ENCODE data around the gene PAX3. TPM values are rescaled to one million over a fixed set of nuclear protein-coding genes. Genes with fewer than 3 reads are reported as not detected.

Gene PAX3
- total and polyA plus RNA-seq, 12 donors = not detected

- no peak for DNase-seq
- TF ChIP-seq, protein P1, sequence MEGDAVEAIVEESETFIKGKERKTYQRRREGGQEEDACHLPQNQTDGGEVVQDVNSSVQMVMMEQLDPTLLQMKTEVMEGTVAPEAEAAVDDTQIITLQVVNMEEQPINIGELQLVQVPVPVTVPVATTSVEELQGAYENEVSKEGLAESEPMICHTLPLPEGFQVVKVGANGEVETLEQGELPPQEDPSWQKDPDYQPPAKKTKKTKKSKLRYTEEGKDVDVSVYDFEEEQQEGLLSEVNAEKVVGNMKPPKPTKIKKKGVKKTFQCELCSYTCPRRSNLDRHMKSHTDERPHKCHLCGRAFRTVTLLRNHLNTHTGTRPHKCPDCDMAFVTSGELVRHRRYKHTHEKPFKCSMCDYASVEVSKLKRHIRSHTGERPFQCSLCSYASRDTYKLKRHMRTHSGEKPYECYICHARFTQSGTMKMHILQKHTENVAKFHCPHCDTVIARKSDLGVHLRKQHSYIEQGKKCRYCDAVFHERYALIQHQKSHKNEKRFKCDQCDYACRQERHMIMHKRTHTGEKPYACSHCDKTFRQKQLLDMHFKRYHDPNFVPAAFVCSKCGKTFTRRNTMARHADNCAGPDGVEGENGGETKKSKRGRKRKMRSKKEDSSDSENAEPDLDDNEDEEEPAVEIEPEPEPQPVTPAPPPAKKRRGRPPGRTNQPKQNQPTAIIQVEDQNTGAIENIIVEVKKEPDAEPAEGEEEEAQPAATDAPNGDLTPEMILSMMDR (IDR thresholded peaks at IDR 0.05) = no peak
- TF ChIP-seq POLR2A (IDR thresholded peaks at IDR 0.05) = no peak
- 20 to 35% (median 28%) methylated on average over 6 of the region's 6 CpGs for WGBS, 4 donors
- intact Hi-C loops (cut with DNase I) = no loop called here
- no peaks in the 10 kb centered on the region for H3K9me3 ChIP-seq (replicated peaks in 1 of 3)
- no peaks in the 10 kb centered on the region for H3K4me1 ChIP-seq (replicated peaks in 1 of 2)
- no peak overlapping the region for H3K4me3 ChIP-seq
- no peak overlapping the region for H3K27ac ChIP-seq
- no peaks in the 10 kb centered on the region for H3K36me3 ChIP-seq (replicated peaks in 1 of 2)
- H3K27me3 ChIP-seq = peaks cover 6% of the 10 kb centered on the region
Measured at GRCh38 chr2:222257645-222258044, 41.2 kb downstream of the PAX3 start.

GRCh38 chr2:222256250-222256649, 42.5 kb downstream of the PAX3 start:
- intact Hi-C loops (cut with DNase I) = no loop called here
- Histone ChIP-seq H3K27ac (no peak overlapping the region), H3K4me3 (no peak overlapping the region), H3K4me1 (replicated peaks in 1 of 2) (no peaks in the 10 kb centered on the region), H3K9me3 (replicated peaks in 1 of 3) (no peaks in the 10 kb centered on the region), H3K36me3 (replicated peaks in 1 of 2) (no peaks in the 10 kb centered on the region), H3K27me3 (no peaks in the 10 kb centered on the region)
- WGBS, 4 donors = 15 to 21% (median 17%) methylated on average over 7 to 8 of the region's 8 CpGs
- DNase-seq = no peak
- TF ChIP-seq, protein P1 (IDR thresholded peaks at IDR 0.05) = no peak

DNA sequence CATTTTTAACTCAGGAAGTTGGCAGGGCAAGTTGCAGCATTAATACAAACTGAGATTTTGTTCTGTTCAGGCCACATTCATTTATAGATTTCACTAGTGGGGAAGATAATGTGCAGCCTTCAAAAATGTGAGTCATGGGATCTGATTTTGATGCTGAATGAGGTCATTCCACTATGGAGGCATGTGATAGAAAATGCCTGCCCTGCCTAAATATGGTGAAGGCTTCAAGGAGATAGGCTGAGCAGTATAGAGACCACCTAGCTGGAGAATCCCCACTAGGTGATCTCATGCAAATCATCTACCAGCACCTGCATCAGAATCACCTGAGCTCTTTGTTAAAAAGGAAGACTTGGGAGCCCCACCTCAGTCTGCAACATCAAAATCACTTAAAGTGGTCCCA, 43.7 kb downstream of the PAX3 start:
- no peak for TF ChIP-seq POLR2A (IDR thresholded peaks at IDR 0.05)
- TF ChIP-seq, protein P1 (IDR thresholded peaks at IDR 0.05) = no peak
- Histone ChIP-seq H3K4me3 (no peak overlapping the region), H3K27ac (no peak overlapping the region), H3K27me3 (no peaks in the 10 kb centered on the region), H3K9me3 (replicated peaks in 1 of 3) (no peaks in the 10 kb centered on the region), H3K36me3 (replicated peaks in 1 of 2) (no peaks in the 10 kb centered on the region), H3K4me1 (replicated peaks in 1 of 2) (no peaks in the 10 kb centered on the region)
- no peak for DNase-seq
- intact Hi-C loops (cut with DNase I) = no loop called here

GRCh38 chr2:222250313-222250712, 48.5 kb downstream of the PAX3 start:
- intact Hi-C loops (cut with DNase I) = no loop called here
- H3K36me3 ChIP-seq (replicated peaks in 1 of 2) = no peaks in the 10 kb centered on the region
- no peaks in the 10 kb centered on the region for H3K4me1 ChIP-seq (replicated peaks in 1 of 2)
- 39 to 83% (median 55%) methylated on average over 1 of the region's 1 CpG for WGBS, 4 donors
- TF ChIP-seq, protein P1 (IDR thresholded peaks at IDR 0.05) = no peak
- no peak for TF ChIP-seq POLR2A (IDR thresholded peaks at IDR 0.05)
- H3K27me3 ChIP-seq = no peaks in the 10 kb centered on the region
- H3K4me3 ChIP-seq = no peak overlapping the region
- H3K9me3 ChIP-seq (replicated peaks in 1 of 3) = no peaks in the 10 kb centered on the region
- H3K27ac ChIP-seq = no peak overlapping the region
- DNase-seq = no peak
